HK-2 (cell line): Measurements from ENCODE around the gene CRACR2A.
A peak's percentile ranks its signal among the peaks of the same experiment; 100 is the strongest.

ENCODE experiments used
- DNase-seq: peaks from one replicate; pipeline ENCODE4 v3.0.0-alpha.2; 2018; ENCODE audit not compliant: unreplicated experiment

Gene CRACR2A

DNA sequence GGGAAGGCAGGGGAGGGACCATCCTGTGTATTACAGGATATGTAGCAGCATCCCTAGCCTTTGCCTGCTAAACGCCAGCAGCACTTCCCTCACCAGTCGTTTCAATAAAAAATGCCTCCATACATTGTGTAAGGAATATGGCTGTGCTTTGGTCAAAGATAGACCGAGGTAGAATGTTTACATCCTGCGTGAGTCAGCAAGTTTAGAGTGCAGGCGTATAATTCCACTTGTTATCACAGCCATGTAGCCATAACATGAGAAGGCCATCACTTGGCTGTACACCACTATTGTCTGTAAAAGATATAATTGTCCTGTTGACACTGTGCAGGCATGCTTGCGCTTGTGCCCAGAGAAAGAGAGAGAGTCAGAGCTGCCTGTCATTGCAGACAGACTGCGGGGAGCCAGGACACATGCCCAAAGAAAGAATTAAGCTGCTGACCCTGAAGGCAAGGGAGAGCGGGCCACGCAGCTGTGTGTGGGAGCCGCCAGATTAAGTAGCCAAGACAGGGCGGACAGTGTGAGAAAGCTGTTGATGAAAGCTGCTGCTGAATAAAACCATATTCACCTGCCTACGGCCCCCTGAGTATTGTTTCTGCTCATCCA is 68.4 kb downstream of the CRACR2A start:
- no peak for DNase-seq

DNA sequence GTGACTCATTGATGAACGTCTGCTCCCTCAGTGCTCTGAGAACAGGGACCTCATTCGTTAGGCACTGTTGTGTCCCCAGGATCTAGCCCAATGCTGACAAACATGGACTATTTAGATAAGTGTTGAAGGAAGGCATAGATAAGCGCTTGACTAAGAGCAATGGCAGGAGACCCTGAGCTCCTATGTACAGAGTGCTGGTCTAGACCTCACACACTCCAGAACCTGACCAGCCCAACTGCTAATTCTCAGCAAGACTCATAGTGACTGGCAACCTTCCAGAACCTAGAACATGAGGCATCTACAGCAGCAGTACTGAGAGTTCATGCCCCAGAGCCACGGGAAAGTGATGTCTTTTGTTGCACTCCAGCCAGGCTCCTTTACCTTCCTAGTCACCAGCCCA is 69.2 kb downstream of the CRACR2A start:
- no peak for DNase-seq

DNA sequence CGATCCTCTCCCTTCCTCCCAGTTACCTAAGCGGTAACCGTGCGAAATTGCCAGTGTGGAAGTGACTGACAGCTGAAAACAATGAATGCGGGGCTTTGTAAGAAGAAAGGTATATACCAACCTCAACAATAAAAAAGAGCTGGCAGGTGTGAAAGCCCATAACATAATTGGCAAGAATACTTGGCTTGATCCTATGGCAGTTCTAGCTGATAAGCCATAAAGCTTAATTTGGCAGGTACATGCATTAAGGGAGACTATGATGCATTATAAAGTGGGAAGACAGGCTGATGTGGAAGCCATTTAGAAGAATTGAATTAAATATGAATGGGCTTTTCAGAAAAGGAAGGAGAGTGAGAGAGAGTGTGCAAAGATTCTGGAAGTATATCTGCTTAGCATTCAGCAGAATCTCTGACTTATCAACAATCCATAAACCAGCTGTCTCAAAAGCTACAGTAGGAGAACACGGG is 71.3 kb downstream of the CRACR2A start:
- DNase-seq: no peak

DNA sequence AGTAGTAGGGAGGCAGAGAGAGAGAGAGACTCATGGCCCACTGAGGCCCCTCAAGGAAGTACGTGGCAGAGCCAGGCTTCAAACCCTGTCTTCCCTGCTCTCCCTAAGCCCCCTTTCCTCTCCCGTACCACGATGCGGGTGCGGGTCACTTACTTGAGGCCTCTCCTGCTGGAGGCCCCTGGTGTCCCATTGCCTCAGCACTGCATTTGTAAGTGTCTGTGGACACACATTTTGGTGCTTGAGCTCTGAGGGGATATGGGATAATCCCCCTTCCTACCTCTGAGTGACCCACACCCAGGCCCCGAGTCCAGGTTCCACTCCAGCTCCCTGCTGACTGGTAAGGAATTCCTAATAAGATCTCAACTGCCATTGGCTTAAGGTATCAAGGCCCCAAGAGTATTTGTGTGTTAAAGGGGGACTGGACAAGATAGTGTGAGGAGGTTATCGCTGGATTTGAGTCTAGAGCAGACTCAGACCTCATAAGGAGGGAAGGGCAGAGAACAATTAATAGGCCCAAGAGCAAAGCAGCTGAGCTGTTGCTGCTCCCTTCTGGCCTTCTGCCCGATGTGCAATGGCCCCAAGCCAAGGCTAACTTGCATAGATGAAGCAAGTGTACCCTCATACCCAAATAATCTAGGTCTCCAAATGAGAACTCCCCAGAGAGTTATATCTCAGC is 71.9 kb downstream of the CRACR2A start:
- no peak for DNase-seq

DNA sequence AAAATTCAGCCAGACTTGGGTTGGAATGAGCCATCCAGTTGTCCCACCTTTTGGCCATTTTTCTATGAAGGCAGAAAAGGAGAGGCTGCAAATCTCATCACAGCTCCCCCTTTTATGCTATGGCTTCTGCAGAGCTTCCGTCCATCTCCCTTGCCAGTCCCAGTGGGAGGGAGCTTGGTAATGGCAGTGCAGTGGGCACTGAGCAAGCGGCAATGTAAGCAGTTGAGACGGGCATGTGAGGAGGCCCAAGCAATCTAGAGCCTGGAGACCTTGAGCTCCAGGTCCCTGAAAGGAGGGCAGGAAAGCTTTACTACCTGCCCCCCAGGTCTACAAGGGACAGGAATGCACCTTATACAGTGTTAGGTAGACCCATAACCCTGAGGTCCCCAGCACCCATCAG is 73.1 kb downstream of the CRACR2A start:
- no peak for DNase-seq

DNA sequence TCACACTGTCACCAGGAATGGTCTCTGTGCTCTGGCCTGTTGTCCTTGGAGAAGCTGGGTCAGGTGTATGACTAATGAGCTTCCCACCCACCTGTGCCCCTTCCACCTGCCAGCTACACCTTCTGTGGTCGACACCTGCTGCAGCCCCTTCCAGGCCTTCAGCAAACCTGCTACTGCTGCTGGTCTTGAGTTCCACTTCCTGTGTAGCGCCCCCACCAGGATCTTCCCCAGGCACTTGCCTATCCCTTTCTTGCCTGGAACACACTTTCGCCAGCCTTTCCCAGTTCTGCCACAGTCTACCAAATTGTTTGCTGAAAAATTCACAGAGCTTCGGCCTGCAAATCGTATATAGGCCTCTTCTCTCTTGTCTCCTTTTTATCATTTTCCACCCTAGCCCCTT is 75.3 kb downstream of the CRACR2A start:
- no peak for DNase-seq

DNA sequence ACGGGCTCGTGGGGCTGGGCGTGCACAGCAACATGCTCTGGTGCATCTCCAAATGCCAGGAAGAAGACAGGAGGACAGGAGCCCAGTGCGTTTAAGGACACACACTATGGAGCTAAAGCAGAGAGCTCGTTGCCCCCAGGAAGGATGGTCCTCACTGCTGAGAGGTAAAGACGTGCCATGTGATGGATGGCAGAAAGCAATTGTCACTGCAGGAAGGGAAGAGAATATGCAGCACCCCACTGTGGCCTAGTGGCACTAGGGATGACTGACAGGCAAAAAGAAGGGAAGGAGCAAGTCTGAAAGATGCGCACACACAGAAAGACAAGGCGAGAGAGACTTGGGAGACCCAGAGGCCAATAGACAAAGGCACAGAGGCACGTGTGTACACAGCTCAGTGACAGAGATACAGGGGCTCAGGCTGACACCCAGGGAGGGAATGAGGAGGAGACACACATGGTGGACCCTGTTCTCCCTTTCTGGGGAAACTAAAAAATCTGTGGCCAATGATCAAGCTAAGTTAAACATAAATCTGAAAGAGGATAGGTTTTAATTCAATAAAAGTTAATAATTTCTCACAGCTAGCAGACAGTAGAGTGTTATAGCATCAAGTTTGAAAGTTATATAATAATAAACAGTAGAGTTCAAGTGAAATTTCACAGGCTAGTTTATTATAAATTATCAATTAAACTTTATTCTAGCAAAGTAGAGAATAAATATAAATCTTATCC is 78.8 kb downstream of the CRACR2A start:
- no peak for DNase-seq

DNA sequence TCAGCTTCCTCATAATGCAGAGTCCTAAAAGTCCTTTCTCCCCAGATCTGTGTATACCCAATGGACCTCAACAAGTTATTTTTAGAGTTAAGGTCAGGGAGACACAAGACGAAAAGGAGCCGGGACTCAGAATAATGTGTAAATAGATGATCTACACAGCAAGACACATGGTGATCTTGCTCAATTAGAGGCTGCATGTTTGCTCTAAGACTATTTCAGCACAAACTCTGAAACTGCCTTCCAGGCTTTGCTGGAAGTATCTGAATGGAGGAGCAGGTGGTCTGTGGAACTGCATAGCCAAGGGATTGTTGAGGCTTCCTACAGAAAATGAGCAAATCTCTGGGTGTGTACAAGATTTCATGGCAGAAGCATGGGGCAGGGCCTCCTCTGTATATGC is 80.8 kb downstream of the CRACR2A start:
- no peak for DNase-seq

DNA sequence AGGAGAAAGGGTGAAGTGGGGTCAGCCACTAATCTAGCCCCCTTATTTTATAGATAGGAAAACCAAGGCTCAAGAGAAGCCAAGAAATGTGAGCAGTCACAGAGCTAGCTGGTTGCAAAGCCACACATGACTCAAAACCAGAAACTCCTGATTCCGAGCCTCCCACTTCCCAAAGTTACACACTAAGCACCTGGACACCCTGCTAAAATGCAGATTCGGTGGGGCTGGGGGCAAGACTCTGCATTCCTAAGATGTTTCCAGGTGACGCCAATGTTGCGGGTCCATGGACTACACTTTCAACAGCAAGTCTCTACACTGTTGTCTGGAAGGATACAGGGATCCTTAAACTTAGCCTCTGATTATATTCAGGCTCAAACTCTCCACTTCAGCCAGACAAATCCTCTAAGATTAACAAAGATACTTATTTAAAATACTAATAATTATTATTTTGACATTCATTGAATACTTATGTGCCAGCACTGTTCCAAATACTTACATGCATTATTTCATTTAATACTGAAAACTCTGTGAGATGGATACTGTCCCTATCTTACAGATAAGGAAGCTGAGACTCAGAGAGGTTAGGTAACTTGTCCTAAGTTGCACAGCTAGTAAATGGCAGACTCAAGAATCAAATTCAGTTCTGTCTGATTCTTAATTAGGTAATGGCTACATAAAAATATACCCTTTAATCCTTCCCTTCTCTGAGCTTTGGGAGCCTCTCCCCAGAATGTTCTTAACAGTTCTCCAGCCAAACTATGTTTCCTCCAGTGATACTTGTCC is 81.4 kb downstream of the CRACR2A start:
- no peak for DNase-seq

DNA sequence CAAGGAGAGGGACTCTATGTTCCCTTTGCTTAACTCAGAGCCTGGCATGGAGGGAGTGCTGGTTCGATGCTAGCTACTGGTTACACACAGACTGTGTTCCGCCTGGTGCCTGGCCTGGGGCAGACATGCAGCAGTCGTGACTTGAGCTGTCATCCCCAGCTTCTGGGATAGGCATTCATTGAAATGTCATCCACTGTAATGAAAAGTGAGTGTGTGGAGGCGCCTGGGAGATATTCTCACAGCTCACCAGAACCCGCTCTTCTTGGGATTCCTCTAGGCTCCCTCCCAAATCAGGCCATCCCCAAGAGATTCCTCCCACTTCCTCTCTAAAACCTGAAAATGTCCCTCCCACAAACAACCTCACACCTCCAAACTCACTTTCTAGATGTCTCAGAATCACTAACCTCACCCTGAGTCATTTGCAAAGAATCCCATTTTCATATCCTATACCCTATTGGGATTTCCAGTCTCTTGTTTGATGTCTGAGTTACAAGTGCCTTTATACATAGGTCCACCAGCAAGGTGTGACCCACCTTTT is 82.8 kb downstream of the CRACR2A start:
- DNase-seq: no peak

DNA sequence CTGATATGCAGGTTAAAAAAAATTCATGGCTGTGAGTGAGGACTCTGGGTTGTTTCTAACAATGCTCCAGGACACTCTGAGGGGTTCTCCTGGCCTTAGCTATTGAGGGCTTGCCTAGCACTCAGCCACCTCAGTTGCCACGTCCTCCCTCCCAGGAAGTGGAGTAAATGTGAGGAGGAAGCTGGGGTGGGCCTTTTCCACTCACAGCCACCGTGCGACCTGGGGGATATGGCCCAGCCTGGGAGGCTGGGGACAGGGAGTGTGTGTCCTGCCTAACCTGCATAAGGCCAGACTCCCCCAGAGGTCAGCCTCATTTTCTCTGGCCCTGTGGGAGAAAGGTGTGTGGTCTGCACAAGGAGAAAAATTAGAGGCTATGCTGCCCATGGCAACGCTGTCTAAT is 83.3 kb downstream of the CRACR2A start:
- no peak for DNase-seq

DNA sequence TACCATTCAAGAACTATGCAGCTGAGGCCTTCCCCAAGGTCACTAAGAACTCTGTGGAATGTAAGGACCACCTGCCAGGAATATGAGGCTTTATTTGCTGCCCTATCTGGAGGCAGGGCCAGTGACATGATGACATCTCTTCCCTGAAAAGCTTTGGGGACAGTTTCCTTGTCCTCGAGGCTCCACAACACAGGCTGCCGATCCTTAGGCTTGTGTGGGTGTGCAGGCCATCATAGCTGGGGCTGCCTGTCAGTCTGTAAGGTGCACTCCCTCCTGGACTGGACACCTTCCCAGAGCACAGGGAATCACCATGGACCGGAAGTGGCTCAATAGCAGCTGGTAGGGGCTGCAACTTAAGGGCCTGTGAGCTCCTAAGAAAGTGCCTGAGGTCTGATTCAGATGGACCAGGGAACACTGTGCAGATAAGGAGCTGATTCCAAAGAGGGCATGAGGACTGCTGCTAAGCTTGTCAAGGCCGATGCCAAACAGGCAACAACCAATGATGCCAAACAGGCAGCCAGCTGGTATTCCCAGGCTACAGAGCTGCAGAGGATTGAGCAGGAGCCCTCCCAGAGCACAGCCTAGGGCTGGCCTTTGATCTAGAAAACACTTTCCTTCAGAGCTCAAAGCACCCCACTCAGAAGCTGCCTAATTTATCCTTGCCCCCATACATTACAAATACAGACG is 84.3 kb downstream of the CRACR2A start:
- DNase-seq: no peak

DNA sequence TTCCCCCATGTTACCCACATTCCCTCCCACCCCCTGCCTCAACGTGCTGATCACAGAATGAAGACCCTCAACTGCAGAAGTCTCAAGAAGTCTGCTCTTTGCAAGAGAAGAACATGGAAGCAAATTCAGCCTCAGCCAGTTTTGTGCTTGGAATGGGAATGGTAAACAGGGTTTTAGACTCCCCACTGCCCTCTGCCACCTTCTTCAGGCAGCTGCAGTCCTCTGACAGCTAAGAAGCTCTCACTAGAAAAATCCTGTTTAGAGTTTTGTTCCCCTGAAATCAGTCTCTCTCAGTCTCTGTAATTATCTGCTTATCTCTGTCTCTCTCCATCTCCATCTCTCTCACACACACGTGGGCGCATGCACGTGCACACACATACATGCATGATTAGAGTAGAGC is 85.4 kb downstream of the CRACR2A start:
- no peak for DNase-seq

DNA sequence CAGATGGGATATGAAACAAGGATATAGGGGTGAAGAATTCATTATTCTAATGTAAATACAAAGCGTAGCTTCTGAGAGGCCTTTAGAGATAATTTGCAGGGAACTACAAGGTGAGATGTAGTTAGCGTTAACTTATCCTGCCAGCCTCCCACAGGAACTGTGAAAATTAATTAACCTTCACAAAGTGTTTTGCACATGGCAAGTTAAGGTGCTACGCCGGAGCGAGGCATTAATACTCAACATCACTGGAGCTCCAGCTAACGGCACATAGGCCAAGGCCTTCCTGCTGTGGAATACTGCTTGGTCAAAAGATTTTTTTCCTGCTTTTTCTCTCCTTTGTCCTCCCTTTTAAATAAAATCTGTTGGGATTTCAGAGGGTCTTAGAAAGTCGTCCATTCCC is 86.5 kb downstream of the CRACR2A start:
- no peak for DNase-seq

DNA sequence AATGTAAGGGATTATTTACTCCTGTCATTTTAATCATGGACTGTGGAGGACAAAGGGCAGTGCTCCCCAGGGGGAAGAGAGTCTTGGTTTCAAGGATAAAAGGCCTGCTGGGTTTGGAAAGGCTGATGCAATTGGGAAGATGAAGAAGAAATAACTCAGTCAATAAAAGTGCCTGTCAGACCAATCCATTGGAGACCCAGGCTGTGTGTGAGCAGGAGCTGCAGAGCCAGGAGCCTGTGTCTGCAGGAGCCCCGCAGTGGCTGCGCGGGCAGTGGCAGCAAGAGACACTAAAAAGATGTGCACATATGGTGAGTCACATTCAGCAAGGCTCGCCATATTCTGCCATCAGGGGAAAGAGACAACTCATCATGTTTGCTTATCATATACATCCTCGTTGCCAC is 90.4 kb downstream of the CRACR2A start:
- DNase-seq: no peak

DNA sequence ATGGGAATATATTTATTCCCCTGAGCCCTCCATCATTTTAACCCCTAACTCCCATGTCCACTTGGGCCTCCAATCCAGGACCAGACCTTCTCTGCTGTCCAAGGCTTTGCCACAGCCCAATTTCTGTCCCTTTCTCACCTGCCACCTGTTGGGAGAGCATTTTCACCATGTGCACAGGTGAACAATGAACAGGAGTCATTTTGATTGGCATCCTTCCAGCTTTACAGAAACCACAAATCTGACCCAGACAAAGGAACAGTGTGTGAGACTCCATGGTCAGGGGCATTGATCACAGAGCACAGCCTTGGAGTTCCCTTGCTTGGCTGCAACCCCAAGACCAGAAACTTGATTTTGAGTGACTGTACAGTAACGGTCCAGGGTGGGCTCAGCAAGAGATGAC is 91.9 kb downstream of the CRACR2A start:
- no peak for DNase-seq

DNA sequence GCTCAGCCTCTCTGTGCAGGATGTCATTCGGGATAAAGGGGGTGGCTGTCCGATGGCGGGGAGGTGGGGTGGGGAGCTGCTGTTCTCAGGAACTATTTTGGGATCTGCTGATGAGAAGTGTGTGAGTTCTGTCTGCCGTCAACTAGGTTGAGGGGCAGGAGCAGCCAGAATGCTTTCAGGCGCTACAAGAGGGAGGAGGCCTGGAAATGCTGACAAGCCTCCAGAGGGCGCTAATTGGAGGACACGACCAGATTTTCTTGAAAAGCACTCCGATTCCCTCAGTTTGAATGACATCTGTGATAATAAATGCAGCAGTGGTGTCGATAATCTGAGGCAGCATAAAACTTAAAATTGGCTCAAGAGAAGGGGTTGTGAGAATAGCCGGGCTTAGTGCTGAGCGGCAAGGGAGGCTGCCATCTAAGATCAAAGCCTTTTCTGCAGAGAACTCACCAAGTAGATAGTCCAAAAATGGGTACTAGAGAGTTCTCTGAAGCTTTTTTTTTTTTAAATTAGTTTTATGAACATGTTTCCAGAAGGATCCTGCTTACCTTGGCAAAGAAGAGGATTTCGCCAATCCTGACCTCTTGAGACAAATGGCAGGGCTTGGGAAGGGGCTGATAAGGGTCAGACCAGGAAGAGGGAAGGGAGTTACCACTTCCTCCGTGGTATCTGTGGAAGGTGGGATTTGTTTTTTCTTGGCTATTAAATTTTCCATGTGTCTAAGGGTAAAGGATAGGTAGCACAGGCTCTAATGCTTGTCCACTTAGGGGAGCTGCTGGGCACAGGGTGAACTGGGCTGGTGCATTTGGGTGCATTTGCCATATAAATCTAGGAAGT is 94.4 kb downstream of the CRACR2A start:
- DNase-seq: no peak

DNA sequence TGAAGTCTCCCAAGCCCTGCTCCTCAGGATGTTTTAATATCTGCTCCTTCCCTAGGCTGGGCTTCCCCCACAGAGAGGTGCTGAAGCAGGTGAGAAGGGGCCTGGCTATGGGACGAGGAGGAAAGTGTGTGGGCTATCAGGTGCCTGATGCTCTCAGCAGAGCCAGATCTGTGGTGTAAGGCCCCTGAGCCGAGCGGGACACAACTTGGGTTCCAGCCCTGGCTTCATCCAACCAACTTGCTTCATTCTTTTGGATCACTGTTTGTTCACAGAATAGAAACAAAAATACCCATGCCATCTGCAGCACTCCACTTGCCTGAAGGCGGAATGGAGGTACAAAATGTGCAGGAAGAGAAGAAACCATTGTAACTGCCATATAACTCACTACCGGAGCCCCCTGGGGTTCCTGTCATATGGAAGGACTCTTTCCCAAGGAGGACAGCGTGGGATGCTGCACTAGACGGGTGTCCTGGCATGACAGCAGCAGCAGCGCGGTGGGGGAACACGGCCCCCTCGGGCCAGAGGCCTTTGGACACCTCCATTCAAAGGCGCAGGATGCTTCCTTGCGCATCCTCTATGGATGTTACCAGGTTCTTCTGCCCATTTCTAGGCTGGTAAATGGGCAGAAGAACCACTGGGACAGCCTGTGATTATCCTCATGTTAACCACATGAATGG is 95.8 kb downstream of the CRACR2A start:
- no peak for DNase-seq

DNA sequence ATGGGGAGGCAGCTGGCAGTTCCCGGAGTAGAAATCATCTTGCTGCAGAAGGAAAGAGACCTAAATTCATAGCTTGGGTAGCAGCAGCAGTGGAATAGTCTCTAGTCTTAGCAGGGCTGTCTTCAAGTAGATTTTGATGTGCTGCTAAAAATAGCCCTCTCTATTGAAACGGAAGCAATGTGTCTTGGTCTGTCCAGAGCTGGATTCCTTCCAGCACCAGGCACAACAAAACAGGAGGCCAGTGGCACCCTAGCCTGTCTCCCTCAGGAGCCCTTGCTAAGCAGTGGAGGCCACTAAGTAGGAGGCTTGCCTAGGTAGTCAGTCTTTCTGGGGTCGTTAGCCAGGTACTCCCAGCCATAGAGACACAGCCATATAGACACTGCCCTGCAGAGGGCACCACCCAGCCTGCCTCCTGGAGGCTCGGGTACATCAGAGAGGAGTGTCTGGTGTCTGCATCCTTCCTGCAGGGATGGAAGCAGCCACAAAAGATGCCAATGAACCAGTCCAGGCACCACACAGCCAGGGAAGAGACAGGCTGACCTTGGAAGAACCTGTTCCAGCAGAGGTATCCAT is 97.5 kb downstream of the CRACR2A start:
- DNase-seq: peak; percentile 11
